ENCODE results near the gene RBL2. TPM values are rescaled to one million over a fixed set of nuclear protein-coding genes. Genes with fewer than 3 reads are reported as not detected.
A peak's percentile ranks its signal among the peaks of the same experiment; 100 is the strongest.

Gene RBL2
- total and polyA plus RNA-seq, 2 of the 13 experiments (the other 11 are each of a cell fraction or from before 2014, with no cell fraction given): 41.2 to 60.9 TPM

DNA sequence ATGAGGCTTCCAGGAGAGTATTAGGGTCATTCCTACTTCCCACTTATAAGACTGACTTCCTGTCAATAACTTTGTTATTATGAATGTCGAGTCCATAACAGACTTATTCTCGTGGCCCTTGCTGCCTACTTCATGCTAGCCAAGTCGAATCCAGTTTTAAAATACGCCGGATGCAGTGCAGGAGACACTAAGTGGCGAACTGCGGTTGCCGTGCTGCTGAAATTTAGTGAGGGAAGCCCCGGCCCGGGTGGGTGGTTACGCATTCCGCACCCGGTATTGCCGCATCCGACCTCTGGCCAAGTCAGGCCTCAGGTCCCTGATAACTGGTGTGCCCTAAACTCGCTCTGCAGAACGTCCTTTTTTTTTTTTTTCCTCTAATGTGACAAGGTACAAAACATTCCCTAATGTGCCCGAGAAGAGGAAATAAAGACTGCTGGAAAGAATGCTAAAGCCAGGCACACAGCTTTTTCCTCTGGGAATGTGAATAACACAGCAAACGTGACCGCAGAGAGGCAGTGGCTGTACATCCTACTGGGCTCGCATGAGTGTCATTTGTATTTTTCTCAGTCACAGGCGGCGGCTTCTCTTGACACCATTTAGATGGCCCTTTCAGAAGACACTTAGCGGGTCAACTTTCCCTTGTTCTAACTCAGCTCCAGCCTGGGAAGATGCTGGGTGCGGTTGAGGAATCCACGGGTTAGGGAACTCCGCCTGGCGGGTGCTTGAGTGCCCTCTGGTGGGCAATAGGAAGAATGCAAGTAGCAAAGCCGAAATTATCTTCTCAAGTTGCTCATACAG lies 75.8 kb downstream of the RBL2 start (continued):
- TF ChIP-seq, protein P1, sequence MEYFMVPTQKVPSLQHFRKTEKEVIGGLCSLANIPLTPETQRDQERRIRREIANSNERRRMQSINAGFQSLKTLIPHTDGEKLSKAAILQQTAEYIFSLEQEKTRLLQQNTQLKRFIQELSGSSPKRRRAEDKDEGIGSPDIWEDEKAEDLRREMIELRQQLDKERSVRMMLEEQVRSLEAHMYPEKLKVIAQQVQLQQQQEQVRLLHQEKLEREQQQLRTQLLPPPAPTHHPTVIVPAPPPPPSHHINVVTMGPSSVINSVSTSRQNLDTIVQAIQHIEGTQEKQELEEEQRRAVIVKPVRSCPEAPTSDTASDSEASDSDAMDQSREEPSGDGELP (IDR thresholded peaks at IDR 0.05; ENCODE audit: borderline replicate concordance, low read depth): no peak
- TF ChIP-seq TGIF2 (CRISPR knock-in tag; IDR thresholded peaks at IDR 0.05): no peak
- TF ChIP-seq, protein P2, sequence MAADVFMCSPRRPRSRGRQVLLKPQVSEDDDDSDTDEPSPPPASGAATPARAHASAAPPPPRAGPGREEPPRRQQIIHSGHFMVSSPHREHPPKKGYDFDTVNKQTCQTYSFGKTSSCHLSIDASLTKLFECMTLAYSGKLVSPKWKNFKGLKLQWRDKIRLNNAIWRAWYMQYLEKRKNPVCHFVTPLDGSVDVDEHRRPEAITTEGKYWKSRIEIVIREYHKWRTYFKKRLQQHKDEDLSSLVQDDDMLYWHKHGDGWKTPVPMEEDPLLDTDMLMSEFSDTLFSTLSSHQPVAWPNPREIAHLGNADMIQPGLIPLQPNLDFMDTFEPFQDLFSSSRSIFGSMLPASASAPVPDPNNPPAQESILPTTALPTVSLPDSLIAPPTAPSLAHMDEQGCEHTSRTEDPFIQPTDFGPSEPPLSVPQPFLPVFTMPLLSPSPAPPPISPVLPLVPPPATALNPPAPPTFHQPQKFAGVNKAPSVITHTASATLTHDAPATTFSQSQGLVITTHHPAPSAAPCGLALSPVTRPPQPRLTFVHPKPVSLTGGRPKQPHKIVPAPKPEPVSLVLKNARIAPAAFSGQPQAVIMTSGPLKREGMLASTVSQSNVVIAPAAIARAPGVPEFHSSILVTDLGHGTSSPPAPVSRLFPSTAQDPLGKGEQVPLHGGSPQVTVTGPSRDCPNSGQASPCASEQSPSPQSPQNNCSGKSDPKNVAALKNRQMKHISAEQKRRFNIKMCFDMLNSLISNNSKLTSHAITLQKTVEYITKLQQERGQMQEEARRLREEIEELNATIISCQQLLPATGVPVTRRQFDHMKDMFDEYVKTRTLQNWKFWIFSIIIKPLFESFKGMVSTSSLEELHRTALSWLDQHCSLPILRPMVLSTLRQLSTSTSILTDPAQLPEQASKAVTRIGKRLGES (CRISPR knock-in tag; IDR thresholded peaks at IDR 0.05; ENCODE audit: borderline replicate concordance): no peak
- TF ChIP-seq SAP130 (CRISPR knock-in tag; IDR thresholded peaks at IDR 0.05; ENCODE audit: low read depth): peak; percentile 31; the same call in 1 of the 2 replicates
- no peak; the same call in 1 of the 2 replicates for TF ChIP-seq SP2 (CRISPR knock-in tag; IDR thresholded peaks at IDR 0.05)
- TF ChIP-seq ZNF331 (CRISPR knock-in tag; IDR thresholded peaks at IDR 0.05): 0 out of 2 replicates have a peak, but pooled peaks have one; percentile 24
- 0 out of 2 replicates have a peak, but pooled peaks have one; percentile 35 for TF ChIP-seq MYNN (CRISPR knock-in tag; IDR thresholded peaks at IDR 0.05; ENCODE audit: low read depth)
- no peak for TF ChIP-seq ZNF367 (CRISPR knock-in tag; IDR thresholded peaks at IDR 0.05; ENCODE audit: borderline replicate concordance)
- no peak for TF ChIP-seq TCF12 (IDR thresholded peaks at IDR 0.05)
- TF ChIP-seq TCF12 (CRISPR knock-in tag; IDR thresholded peaks at IDR 0.05): no peak
- TF ChIP-seq ZNF451 (CRISPR knock-in tag; IDR thresholded peaks at IDR 0.05): 0 out of 2 replicates have a peak, but pooled peaks have one; percentile 28
- no peak for TF ChIP-seq ZNF616 (CRISPR knock-in tag; IDR thresholded peaks at IDR 0.05; ENCODE audit: low read depth)
- TF ChIP-seq ISX (CRISPR knock-in tag; conservative IDR thresholded peaks at IDR 0.05): no peak
- no peak for TF ChIP-seq PRMT3 (CRISPR knock-in tag; IDR thresholded peaks at IDR 0.05; ENCODE audit: borderline replicate concordance, low read depth)
- peak; percentile 70 for TF ChIP-seq RAD21 (CRISPR knock-in tag; IDR thresholded peaks at IDR 0.05)
- no peak for TF ChIP-seq ZC3H13 (CRISPR knock-in tag; IDR thresholded peaks at IDR 0.05)
- no peak for TF ChIP-seq KDM1A (CRISPR knock-in tag; IDR thresholded peaks at IDR 0.05)
- no peak for TF ChIP-seq MBNL3 (CRISPR knock-in tag; conservative IDR thresholded peaks at IDR 0.05)
- TF ChIP-seq GFI1 (CRISPR knock-in tag; IDR thresholded peaks at IDR 0.05; ENCODE audit: borderline replicate concordance): peak; percentile 43; the same call in 1 of the 2 replicates
- TF ChIP-seq ZMYM2 (CRISPR knock-in tag; IDR thresholded peaks at IDR 0.05): no peak
- no peak for TF ChIP-seq NFE2 (CRISPR knock-in tag; IDR thresholded peaks at IDR 0.05)
- TF ChIP-seq NFKBIZ (CRISPR knock-in tag; IDR thresholded peaks at IDR 0.05): no peak; the same call in 1 of the 2 replicates
- TF ChIP-seq ELF4 (CRISPR knock-in tag; IDR thresholded peaks at IDR 0.05; ENCODE audit: borderline replicate concordance): 0 out of 2 replicates have a peak, but pooled peaks have one; percentile 7
- TF ChIP-seq MAZ (IDR thresholded peaks at IDR 0.05; ENCODE audit: borderline replicate concordance, low read depth, low read length): no peak
- peak; percentile 29 for TF ChIP-seq MAZ (CRISPR knock-in tag; IDR thresholded peaks at IDR 0.05; ENCODE audit: low read depth)
- no peak for TF ChIP-seq MEIS2 (CRISPR knock-in tag; IDR thresholded peaks at IDR 0.05)
- TF ChIP-seq ZNF614 (CRISPR knock-in tag; IDR thresholded peaks at IDR 0.05; ENCODE audit: borderline replicate concordance): peak; percentile 68; the same call in 1 of the 2 replicates

Data from HepG2 (cell line).